HG03025 (cell line): ENCODE results near the gene CAMK2N1.

Source experiments
- ATAC-seq: cut with Tn5 transposase; IDR thresholded peaks from one replicate; pipeline ENCODE4 v1.9.1; 2021; ENCODE audit warnings: mild to moderate bottlenecking, moderate library complexity; ENCODE audit not compliant: unreplicated experiment, low FRiP score

Gene CAMK2N1

DNA sequence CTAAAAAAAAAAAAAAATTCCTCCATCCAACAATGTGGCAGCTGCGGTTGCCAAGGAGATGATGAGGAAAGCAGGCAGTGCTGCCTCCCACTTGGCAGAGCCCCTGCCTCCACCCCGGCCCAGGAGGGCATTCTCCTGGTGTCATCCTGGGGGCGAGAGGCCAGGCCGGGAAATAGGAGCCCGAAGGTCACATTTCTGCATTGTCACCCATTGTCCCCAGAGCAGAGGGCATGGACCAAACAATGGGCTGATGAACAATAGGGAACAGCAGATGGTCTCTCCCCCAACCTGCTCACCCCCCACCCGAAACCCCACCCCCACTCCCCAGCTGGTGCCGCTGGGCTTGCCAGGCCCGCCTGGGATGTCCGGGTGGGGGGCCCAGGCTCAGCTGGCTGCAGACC, 37.3 kb downstream of the CAMK2N1 start:
- no peak for ATAC-seq

- no peak for ATAC-seq
Observed at GRCh38 chr1:20447794-20448193, 38.2 kb downstream of the CAMK2N1 start.

DNA sequence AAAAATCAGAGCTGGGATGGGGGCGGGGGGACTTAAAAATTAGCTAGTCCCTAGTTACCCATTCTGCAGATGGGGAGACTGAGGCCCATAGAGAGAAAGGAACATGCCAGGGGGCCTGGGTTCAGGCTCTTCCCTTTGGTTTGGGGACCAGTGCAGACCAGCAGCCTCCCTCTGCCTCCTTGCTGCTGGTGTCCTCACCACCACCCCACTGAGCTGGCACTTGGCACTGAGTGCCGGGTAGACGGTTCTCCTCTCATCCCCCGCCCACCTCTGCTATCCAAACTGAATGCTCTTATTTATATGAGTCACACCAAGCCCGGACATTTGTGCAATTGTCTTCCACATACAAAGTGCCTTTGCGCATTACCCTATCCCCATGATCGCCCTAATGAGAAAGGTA, 39.2 kb downstream of the CAMK2N1 start:
- ATAC-seq = no peak

DNA sequence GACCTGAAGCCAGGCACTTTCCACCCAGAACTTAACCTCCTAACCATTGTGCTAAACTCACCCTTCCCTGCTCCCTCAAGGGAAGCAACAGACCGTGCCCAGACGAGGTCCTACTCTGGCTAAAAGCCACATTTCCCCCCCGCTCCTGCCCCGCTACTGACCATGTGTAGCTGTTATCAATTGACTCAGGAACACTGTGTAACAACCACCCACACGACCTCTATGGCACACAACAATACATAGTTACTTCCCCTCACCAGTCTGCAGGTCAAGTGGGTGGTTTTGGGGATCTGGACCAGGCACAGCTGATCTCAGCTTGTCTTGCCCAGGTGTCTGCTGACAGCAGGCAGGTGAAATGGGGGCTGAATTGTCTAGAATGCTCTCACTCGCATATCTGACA, 40.1 kb downstream of the CAMK2N1 start:
- no peak for ATAC-seq

- no peak for ATAC-seq
Observed at GRCh38 chr1:20443703-20444586, 42.1 kb downstream of the CAMK2N1 start.

DNA sequence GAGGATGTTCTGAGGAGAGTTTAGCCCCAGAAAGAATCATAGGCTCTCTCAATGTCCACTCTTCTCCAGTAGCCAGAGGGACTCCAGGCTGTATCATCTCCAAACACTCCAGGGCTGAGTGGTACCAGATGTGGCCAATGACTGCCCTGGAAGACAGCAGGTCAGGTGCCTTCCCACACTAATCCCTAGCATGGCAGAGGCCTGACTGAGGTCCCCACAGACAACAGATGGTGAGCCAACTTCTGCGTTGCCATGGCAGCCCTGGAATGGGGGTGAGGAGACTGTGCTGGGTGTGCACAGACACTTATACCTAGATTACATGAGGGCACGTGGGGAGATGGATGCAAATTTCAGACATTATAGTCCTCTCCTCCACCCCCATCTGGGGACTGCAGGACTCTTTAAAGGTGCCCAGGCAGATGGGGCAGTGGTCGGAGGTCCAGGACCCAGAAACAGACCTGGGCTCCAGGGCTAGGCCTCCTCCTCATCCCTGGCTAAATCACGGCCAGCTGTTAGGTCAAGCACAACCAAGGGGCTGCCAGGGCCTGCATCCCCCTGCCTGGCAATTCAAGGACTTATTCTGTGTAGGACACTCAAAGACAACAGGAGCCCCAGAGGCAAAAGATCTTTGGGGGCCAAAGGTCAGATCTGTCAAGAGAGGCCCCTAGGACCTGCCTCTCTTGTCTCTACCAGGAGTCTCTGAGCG, 42.9 kb downstream of the CAMK2N1 start:
- no peak for ATAC-seq

GRCh38 chr1:20440785-20441200, 45.2 kb downstream of the CAMK2N1 start:
- ATAC-seq = no peak

DNA sequence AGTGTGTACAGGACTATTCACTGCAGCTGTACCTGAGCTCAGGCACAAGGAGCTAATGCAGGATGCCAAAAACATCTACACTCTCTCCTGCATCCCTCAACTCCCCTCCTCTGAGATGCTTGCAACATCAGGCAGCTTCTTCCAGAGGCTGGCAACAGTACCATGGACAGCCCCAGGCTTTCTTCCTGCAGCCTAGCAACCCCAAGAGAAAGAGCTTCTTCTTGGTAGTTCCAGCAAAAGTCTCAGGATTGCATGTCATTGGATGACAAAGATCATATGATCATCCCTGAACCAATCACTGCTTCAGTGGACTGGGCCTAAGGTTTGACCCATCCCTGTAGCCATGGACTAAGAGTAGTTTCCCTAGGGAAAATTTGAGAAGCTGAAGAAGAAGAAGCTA, 46.7 kb downstream of the CAMK2N1 start:
- no peak for ATAC-seq

- ATAC-seq = no peak
Observed at GRCh38 chr1:20437640-20438039, 48.4 kb downstream of the CAMK2N1 start.

GRCh38 chr1:20432891-20433290, 53.1 kb downstream of the CAMK2N1 start:
- ATAC-seq = no peak
